Activated T-helper 17 cell treated with anti-CD3 and anti-CD28 coated beads, Interleukin-2, amount 50 U/mL, for 72 hours (primary cell): ENCODE data around the gene MFSD6. TPM values are rescaled to one million over a fixed set of nuclear protein-coding genes. Genes with fewer than 3 reads are reported as not detected.
"Not testable (repeated sequence)": the region's sequence is repeated elsewhere in the genome, so short reads cannot be mapped to it uniquely, and the experiment has no call there.

Experiments
- ATAC-seq: fragments of 150-1000 bp; cut with Tn5 transposase; replicated peaks from 2 replicates; pipeline ENCODE4 v1.10.0; 2021; ENCODE audit warnings: mild to moderate bottlenecking, moderate library complexity
- H3K27ac Mint-ChIP-seq: one replicate; pipeline ENCODE4 v1.8.0; 2022; ENCODE audit warnings: mixed read lengths
- H3K27me3 Mint-ChIP-seq: one replicate; pipeline ENCODE4 v1.8.0; 2022; ENCODE audit warnings: mixed read lengths
- H3K36me3 Mint-ChIP-seq: one replicate; pipeline ENCODE4 v1.8.0; 2022; ENCODE audit warnings: low read depth, mild to moderate bottlenecking, mixed read lengths
- H3K4me1 Mint-ChIP-seq: one replicate; pipeline ENCODE4 v1.8.0; 2022; ENCODE audit warnings: mixed read lengths
- H3K4me3 Mint-ChIP-seq: one replicate; pipeline ENCODE4 v1.8.0; 2022; ENCODE audit warnings: mild to moderate bottlenecking, mixed read lengths
- H3K9me3 Mint-ChIP-seq: one replicate; pipeline ENCODE4 v1.8.0; 2022; ENCODE audit warnings: mixed read lengths
- total RNA-seq, 2 donors: library from RNA; stranded (reverse); gene quantifications; one replicate each; pipeline ENCODE4 v1.2.3, GENCODE V29; 2022

MFSD6 gene
- 10 to 100 TPM; 33.5 to 41.5 TPM for total RNA-seq

- ATAC-seq: peak; percentile 68
- H3K4me3 Mint-ChIP-seq: peak within 1 kb of the TSS; percentile 88
- H3K27me3 Mint-ChIP-seq: no peaks in the 10 kb centered on the region
- H3K27ac Mint-ChIP-seq: peak within 1 kb of the TSS; percentile 88
- H3K9me3 Mint-ChIP-seq: no peaks in the 10 kb centered on the region
- H3K4me1 Mint-ChIP-seq: peaks cover 18% of the 10 kb centered on the region
- H3K36me3 Mint-ChIP-seq: no peaks in the 10 kb centered on the region
Observed at GRCh38 chr2:190407662-190408537, at the start of gene MFSD6. Gene MFSD6, plus strand, starts transcription at chr2:190408355. Its CDS starts 27,675 bp downstream, at chr2:190436030.

- ATAC-seq, H3K27me3 Mint-ChIP-seq, H3K9me3 Mint-ChIP-seq, H3K36me3 Mint-ChIP-seq, H3K4me1 Mint-ChIP-seq: not testable (repeated sequence)
- peak overlapping the region; percentile 96 for H3K27ac Mint-ChIP-seq
- H3K4me3 Mint-ChIP-seq: peak overlapping the region; percentile 91
Observed at GRCh38 chr2:190358655-190359448, 49.3 kb upstream of the MFSD6 start.

DNA sequence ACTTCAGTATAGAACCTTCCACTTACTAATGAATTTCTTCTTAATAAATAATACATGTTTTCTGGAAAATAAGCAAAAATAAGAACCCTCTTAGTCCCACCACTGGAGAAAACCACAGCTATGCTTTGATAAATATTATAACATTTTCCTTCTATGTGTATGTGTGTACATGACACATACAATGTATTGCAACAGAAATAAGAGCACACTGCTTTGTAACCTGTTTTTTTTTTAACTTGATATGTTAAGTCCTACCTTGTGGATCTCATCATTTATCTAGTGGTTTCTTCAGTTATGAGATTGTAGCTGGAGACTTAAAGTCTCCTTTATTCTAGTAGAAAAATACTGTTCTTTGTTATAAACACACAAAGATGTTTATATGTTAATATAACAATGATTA lies 47.6 kb upstream of the MFSD6 start:
- Mint-ChIP-seq H3K27ac (peak overlapping the region; percentile 96), H3K4me3 (peak overlapping the region; percentile 91), H3K9me3 (no peaks in the 10 kb centered on the region), H3K27me3 (no peaks in the 10 kb centered on the region), H3K4me1 (peaks cover 10% of the 10 kb centered on the region), H3K36me3 (no peaks in the 10 kb centered on the region)
- ATAC-seq: no peak

- Mint-ChIP-seq H3K36me3 (no peaks in the 10 kb centered on the region), H3K27me3 (no peaks in the 10 kb centered on the region), H3K4me3 (peak overlapping the region; percentile 91), H3K27ac (peak overlapping the region; percentile 96), H3K4me1 (peaks cover 10% of the 10 kb centered on the region), H3K9me3 (no peaks in the 10 kb centered on the region)
- ATAC-seq: no peak
Observed at GRCh38 chr2:190360965-190361364, 47.2 kb upstream of the MFSD6 start.

GRCh38 chr2:190361572-190361971 lies 46.6 kb upstream of the MFSD6 start:
- Mint-ChIP-seq H3K9me3 (no peaks in the 10 kb centered on the region), H3K4me3 (no peak overlapping the region), H3K27me3 (no peaks in the 10 kb centered on the region), H3K27ac (no peak overlapping the region), H3K36me3 (no peaks in the 10 kb centered on the region), H3K4me1 (peaks cover 10% of the 10 kb centered on the region)
- no peak for ATAC-seq

DNA sequence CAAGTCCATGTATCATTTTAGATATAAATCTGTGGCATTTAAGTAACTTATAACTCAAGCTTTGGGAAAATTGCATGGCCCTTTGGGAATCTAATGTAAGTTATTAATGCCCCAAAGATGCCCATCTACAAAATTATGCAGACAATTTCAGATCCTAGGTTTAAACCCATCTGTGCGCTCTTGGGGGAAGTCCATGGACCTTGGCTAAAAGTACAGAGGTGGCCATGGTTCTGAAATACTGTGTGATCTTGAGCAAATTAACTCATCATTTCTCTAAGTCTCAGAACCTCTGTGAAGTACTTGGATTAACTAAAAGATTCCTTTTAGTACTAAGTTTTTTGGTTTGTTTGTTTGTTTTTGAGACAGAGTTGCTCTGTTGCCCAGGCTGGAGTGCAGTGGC lies 45.3 kb upstream of the MFSD6 start:
- no peaks in the 10 kb centered on the region for H3K9me3 Mint-ChIP-seq
- no peak overlapping the region for H3K4me3 Mint-ChIP-seq
- peaks cover 2% of the 10 kb centered on the region for H3K36me3 Mint-ChIP-seq
- H3K27me3 Mint-ChIP-seq: no peaks in the 10 kb centered on the region
- ATAC-seq: no peak
- peaks cover 10% of the 10 kb centered on the region for H3K4me1 Mint-ChIP-seq
- H3K27ac Mint-ChIP-seq: no peak overlapping the region

- Mint-ChIP-seq H3K4me1 (no peaks in the 10 kb centered on the region), H3K36me3 (peaks cover 26% of the 10 kb centered on the region), H3K4me3 (no peak overlapping the region), H3K27me3 (no peaks in the 10 kb centered on the region), H3K9me3 (no peaks in the 10 kb centered on the region), H3K27ac (no peak overlapping the region)
- ATAC-seq: no peak
Observed at GRCh38 chr2:190365499-190366204, 42.5 kb upstream of the MFSD6 start.

DNA sequence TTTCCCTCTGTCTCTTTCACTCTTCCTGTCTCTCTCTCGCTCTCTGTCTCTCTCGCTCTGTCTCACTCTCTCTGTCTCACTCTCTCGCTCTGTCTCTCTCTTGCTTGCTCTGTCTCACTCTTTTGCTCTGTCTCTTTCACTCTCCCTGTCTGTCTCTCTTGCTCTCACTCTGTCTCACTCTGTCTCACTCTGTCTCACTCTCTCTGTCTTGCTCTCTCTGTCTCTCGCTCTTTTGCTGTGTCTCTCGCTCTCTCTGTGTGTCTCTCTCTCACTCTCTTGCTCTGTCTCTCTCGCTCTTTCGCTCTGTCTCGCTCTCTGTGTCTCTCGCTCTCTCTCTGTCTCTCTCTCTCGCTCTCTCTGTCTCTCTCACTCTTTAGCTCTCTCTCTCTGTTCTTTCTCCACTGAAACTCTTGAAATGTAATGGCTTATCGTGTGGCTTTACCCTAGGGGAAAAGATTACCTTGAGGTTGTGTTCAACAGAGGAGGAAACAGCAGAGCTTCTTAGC lies 41.9 kb upstream of the MFSD6 start:
- H3K27me3 Mint-ChIP-seq: no peaks in the 10 kb centered on the region
- ATAC-seq: no peak
- no peaks in the 10 kb centered on the region for H3K4me1 Mint-ChIP-seq
- H3K9me3 Mint-ChIP-seq: no peaks in the 10 kb centered on the region
- H3K27ac Mint-ChIP-seq: no peak overlapping the region
- H3K36me3 Mint-ChIP-seq: peaks cover 26% of the 10 kb centered on the region
- H3K4me3 Mint-ChIP-seq: no peak overlapping the region

DNA sequence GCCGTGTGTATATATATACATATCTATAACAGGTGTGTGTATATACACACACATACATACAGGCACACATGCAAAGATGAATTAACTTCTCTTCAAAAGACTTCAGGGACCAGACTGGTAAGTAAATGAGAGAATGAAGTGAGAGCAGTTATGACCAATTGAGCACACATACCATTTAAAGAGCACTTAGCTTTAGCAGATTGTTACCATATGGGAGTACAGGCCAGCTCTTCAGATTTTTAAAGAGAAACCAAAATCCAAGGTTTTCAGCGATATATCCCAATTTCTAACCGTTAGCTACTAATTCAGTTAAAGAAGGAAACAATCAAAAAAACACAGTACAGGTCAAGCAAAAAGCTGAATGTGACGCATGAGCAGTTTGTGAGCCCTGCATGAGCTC lies 41.1 kb upstream of the MFSD6 start:
- Mint-ChIP-seq H3K4me3 (no peak overlapping the region), H3K36me3 (peaks cover 26% of the 10 kb centered on the region), H3K27ac (no peak overlapping the region), H3K27me3 (no peaks in the 10 kb centered on the region), H3K4me1 (no peaks in the 10 kb centered on the region), H3K9me3 (no peaks in the 10 kb centered on the region)
- ATAC-seq: no peak

- Mint-ChIP-seq H3K9me3 (no peaks in the 10 kb centered on the region), H3K27me3 (no peaks in the 10 kb centered on the region), H3K4me1 (no peaks in the 10 kb centered on the region), H3K4me3 (no peak overlapping the region), H3K36me3 (peaks cover 26% of the 10 kb centered on the region), H3K27ac (no peak overlapping the region)
- no peak for ATAC-seq
Observed at GRCh38 chr2:190369635-190370034, 38.5 kb upstream of the MFSD6 start.

- Mint-ChIP-seq H3K9me3 (no peaks in the 10 kb centered on the region), H3K4me3 (no peak overlapping the region), H3K4me1 (no peaks in the 10 kb centered on the region), H3K36me3 (no peaks in the 10 kb centered on the region), H3K27ac (no peak overlapping the region), H3K27me3 (no peaks in the 10 kb centered on the region)
- no peak for ATAC-seq
Observed at GRCh38 chr2:190376083-190376482, 32.1 kb upstream of the MFSD6 start.

GRCh38 chr2:190376591-190377245 lies 31.4 kb upstream of the MFSD6 start:
- H3K4me1 Mint-ChIP-seq: no peaks in the 10 kb centered on the region

DNA sequence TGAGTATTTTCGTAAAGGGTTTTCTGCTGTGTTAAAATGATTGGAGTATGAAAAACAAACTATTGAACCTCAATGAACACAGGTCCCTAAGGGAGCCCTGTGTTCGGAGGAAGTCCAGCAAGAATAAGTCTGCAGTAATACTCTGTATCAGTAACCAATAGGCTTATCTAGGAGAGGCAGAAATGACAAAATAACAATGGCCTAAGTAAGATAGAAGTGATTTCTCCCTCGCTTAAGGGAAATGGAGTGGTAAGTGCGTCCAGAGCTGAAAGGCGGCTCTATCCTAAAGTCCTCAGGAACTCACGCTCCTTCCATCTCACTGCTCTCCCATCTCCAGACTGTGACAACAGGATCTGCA lies 29.3 kb upstream of the MFSD6 start:
- Mint-ChIP-seq H3K27me3 (no peaks in the 10 kb centered on the region), H3K4me3 (no peak overlapping the region), H3K4me1 (peaks cover 4% of the 10 kb centered on the region), H3K27ac (no peak overlapping the region), H3K36me3 (no peaks in the 10 kb centered on the region), H3K9me3 (no peaks in the 10 kb centered on the region)
- ATAC-seq: no peak

More at GRCh38 chr2:190376591-190377245, 31.4 kb upstream of the MFSD6 start:
- no peak overlapping the region for H3K27ac Mint-ChIP-seq
- H3K9me3 Mint-ChIP-seq: no peaks in the 10 kb centered on the region
- H3K27me3 Mint-ChIP-seq: no peaks in the 10 kb centered on the region
- H3K36me3 Mint-ChIP-seq: no peaks in the 10 kb centered on the region
- H3K4me3 Mint-ChIP-seq: no peak overlapping the region
- ATAC-seq: no peak
